GM19351 (cell line): ENCODE data around the gene CMTM1.
"Not testable (repeated sequence)": the region's sequence is repeated elsewhere in the genome, so short reads cannot be mapped to it uniquely, and the experiment has no call there.

Experiments
- ATAC-seq: cut with Tn5 transposase; IDR thresholded peaks from one replicate; pipeline ENCODE4 v1.9.1; 2021; ENCODE audit warnings: mild to moderate bottlenecking, moderate library complexity; ENCODE audit not compliant: unreplicated experiment

CMTM1 gene

DNA sequence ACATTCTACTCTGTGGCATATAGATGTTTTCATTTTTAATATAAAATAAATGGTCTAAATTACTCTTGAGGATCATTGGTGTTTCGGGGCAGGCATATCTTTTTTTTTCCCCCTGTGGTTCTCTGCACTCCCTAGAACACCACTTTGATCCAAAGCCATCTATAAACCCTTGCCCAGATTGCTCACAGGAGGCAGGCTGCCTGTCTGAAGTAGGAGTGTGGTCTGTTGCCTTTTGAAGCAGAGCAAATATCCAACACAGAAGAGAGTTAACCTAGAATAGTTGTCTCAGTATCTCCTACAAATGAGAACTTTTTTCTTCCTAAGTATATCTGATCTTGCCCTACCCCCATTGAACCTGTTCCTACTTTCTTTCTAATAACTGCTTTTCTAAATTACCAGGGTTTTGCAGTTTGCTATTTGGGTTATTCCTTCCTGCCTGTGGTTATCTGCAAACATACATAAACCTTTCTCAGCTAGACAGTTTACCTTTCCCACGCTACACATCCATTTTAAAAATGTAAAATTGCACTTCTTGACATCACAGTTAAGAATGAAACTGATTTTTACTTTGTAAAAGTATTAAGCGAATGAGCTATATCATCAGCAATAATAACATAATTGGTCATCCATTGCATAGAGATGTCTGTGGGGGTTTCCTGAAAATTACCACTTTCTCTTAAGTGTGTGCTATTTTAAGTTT is 4.7 kb upstream of the CMTM1 start:
- ATAC-seq = no peak

- no peak for ATAC-seq
These were observed 3.8 kb upstream of the CMTM1 start for GRCh38 chr16:66562409-66562808.

DNA sequence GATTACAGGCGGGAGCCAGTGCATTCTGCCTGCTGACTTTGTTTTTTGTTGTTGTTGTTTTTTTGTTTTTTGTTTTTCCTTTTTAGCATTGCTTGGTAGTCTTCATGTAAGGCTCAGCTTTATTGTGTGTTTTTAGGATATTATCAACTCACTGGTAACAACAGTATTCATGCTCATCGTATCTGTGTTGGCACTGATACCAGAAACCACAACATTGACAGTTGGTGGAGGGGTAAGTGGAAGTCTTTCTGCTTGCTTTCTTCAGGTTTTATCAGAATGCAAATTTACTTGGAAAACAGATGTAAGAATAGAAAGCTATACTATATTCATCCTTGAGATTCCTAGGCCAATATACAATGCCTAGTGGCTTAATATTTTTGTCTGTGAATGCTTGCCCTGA is 3.3 kb upstream of the CMTM1 start:
- no peak for ATAC-seq

DNA sequence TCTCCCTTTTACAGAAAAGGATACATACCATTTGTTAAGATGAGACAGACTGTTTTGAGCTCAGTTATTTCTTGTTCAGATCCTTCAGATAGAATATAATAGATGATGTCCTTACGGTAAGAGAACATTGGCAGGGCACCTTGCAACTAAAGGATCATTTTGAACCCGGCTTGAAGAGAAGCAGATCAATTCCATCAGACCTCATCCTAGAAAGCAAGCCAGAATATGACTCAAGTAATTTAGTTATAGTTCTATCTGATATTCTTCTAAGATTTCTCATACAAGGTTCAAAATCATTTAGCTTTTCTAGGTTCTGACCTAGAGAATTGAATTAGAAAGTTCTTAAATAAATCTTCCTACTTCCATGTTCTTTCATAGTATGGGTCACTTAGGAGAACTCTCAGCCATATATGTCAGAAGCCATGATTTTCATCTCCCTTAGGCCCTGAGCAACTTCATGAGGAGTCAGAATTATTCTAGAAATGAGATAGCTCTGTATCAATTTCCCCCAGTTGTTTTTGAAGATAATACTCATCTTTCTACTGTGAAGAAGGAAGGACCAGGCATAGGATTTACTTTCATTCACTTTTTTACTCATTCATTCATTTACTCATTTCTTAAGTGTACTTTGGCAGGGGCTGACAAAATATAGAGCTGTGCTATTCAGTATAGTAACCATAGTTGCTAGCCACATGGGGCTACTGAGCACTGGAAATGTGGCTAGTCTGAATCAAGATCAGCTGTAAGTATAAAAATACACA is 2.5 kb upstream of the CMTM1 start:
- no peak for ATAC-seq

DNA sequence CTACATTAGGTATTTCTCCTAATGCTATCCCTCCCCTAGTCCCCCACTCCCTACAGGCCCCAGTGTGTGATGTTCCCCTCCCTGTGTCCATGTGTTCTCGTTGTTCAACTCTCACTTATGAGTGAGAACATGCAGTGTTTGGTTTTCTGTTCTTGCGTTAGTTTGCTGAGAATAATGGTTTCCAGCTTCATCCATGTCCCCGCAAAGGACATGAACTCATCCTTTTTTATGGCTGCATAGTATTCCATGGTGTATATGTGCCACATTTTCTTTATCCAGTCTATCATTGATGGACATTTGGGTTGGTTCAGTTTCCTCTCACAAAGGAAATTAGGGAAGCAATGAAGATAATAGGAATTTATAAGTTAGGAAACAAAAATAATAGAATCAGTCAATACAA is 1.0 kb downstream of the CMTM1 start:
- not testable (repeated sequence) for ATAC-seq

DNA sequence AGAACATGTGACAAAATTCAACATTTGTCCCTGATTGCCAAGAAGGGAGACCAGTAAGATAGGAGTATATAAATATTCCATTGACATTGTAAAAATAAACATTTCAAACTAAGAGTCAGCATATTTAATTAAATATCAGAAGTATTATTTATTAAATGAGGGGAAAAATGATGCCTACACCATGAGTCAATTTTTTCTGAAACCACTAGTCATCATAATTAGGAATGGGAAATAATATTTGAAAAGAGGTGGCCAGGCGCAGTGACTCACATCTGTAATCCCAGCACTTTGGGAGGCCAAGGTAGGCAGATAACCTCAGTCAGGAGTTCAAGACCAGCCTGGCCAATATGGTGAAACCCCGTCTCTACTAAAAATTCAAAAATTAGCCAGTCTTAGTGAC is 2.1 kb downstream of the CMTM1 start:
- ATAC-seq = no peak

DNA sequence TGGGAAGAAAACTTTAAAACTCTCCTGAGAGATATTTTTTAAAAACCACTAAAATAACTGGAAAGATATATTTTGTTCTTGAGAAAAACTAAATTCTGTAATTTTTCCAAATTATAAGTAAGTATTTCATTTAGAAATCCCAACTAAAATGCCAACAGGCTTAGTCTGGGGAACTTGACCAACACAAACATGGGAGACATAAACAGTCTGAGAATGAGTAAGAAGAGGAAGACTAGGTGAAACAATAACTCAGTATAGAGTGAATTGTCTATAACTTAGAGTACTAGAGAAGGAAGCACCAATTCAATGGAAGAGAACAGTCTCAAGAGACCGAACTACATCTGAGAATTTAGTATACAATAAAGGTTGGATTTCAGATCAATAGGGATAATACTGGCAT is 2.9 kb downstream of the CMTM1 start:
- no peak for ATAC-seq

DNA sequence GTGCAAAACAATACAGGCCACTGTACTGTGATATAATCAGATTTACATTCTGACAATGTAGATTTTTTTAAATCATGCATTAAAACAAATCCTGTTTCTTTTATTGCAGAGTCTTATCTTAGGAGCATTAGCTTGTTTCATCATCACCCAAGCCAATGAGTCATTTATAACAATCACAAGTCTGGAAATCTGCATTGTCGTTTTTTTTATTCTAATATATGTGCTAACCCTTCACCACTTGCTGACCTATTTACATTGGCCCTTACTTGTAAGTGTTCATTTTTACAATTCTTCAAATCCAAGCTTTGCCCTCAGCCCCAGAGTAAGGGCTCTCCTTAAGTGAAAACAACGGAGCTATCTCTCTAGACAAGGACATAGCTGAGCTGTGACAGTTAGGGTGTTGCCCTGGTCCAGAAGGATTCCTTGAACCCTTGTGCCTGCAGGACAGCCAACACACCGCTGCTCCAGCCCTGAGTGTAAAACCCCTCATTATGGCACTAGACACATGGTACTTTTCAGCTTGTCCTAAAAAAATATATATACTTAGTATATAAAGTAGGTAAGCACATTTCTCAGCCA is 3.7 kb downstream of the CMTM1 start:
- ATAC-seq = no peak

GRCh38 chr16:66572356-66572755 is 6.1 kb downstream of the CMTM1 start:
- no peak for ATAC-seq

DNA sequence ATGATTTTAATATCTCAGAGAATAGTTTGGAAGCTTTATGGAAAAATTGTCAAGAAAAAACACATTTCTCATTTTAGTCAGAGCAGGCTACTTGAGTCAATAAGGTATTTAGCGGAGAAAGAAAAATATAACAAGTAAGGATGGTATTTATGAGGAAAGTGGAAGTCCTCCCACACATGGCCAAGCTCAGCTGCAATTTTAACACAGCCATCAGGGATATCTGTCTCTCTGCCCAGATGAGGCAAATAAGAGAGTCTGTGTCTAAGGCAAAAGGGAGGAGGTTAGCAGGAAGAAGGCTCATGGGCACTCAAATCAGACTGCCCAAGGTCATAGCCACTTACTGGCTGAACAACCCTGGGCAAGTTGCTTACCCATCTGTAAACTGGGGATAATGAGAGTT is 7.8 kb downstream of the CMTM1 start:
- no peak for ATAC-seq

GRCh38 chr16:66574531-66574930 is 8.3 kb downstream of the CMTM1 start:
- no peak for ATAC-seq

GRCh38 chr16:66575060-66575459 is 8.8 kb downstream of the CMTM1 start:
- ATAC-seq = no peak

GRCh38 chr16:66576296-66576695 is 10.1 kb downstream of the CMTM1 start:
- no peak for ATAC-seq

- ATAC-seq = no peak
These were observed 12.7 kb downstream of the CMTM1 start, which contains the start of gene CMTM2 for GRCh38 chr16:66578651-66579531. CMTM2 (plus strand) TSS chr16:66579463; CDS start chr16:66579608, 145 bp downstream.

DNA sequence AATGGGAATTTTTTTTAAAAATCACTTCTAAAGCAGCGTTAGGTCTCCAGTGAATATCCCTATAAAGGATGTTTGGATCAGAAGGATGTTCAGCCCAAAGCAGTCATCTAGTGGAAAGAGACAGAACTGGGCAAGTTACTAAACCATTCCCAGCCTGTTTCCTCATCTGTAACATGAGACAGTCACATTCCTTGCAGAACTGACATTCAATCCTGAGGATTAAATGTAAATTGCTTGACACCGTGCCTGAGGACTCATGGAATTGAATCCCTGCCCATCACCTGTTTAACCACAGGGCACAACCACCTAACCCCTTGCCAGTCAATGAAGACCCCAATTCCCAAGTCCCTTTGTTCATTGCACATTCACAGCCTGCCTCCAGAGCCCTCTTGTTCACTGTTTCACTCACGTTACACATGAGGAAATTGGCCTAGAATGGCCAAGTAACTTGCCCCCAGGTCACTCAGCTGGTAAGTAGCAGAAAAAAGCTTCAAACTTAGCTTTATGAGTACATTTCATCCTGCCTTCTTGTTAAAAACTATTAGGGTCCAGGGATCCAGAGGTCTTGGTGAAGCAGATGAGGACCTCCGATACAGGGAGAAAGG is 14.5 kb downstream of the CMTM1 start:
- ATAC-seq = no peak

DNA sequence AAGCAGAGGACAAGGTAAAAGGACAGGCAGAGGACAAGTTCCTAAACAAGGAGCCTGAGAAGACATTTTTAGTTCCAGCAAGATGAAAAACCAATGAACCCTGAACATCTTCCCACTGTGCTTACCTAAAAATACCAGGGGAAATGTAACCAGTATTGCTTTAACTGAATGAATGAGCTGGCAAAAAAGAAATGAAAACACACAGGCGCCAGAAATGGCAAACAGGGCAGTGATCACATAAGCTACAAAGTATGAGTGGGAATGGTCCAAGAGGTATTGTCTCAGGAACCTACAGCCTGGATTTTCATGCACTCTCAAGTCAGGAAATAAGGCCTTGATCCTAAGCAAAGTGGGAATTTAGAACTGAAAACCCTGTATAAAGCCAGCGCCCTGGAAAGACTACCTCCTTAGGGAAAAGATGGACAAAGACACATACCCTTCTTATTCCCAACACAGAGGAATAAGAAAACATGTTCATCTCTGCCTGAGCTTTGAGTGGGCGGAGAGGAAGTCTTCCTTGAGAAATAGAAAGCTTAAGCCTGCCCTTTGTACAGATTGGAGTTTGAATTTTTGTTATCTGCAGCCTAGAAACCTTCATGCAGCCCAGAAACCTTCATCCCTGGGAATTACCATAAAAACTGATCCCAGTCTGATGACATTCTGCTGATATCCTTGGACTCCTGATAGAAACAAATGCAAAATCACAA is 15.2 kb downstream of the CMTM1 start:
- no peak for ATAC-seq

GRCh38 chr16:66585481-66586239 is 19.4 kb downstream of the CMTM1 start:
- ATAC-seq = no peak

DNA sequence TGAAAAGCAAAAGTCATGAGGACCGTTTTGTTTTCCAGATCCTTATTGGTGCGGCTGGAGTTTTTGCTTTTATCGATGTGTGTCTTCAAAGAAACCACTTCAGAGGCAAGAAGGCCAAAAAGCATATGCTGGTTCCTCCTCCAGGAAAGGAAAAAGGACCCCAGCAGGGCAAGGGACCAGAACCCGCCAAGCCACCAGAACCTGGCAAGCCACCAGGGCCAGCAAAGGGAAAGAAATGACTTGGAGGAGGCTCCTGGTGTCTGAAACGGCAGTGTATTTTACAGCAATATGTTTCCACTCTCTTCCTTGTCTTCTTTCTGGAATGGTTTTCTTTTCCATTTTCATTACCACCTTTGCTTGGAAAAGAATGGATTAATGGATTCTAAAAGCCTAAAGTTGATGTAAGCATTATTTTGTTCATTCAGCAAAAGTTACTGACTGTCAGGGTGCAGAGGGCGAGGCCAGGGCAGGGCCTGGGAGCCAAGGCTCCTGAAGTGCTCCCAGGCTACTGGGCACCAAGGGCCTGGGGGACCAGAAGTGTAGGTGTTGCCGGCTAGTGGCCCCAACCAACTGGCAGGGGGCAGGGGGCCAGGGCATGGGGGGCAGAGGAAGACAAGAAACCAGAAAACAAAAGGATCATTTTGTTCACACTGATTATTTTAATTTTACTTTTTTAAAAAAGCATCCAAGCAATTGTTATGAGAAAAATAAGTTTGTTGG is 21.8 kb downstream of the CMTM1 start:
- no peak for ATAC-seq
